Liver (tissue), 9 donors: ENCODE data around the gene TMEM139. TPM values are rescaled to one million over a fixed set of nuclear protein-coding genes. Genes with fewer than 3 reads are reported as not detected.

Experiments
- DNase-seq: peaks from one replicate; pipeline ENCODE4 v3.0.0-alpha.2; 2017; ENCODE audit warnings: low spot score
- H3K27ac ChIP-seq, 2 donors: one replicate each; pipeline ENCODE4 v1.7.0; 2013; ENCODE audit warnings: inconsistent platforms in 2 of 2, low read length in 2 of 2, control low read depth in 1 of 2, low read depth in 1 of 2, mild to moderate bottlenecking in 1 of 2
- H3K27me3 ChIP-seq, 4 donors: one replicate each; pipeline versions ENCODE4 v1.6.1 to v1.7.0; 2013; ENCODE audit warnings: low read length in 3 of 4, inconsistent platforms in 1 of 4, mild to moderate bottlenecking in 1 of 4, moderate library complexity in 1 of 4; ENCODE audit not compliant: control insufficient read depth in 4 of 4, insufficient read depth in 4 of 4
- H3K36me3 ChIP-seq, 4 donors: one replicate each; pipeline versions ENCODE4 v1.6.1 to v1.7.0; 2013; ENCODE audit warnings: low read length in 3 of 4, mild to moderate bottlenecking in 3 of 4, low read depth in 1 of 4, moderate library complexity in 1 of 4; ENCODE audit not compliant: control insufficient read depth in 4 of 4, insufficient read depth in 3 of 4
- H3K4me1 ChIP-seq, 4 donors: one replicate each; pipeline versions ENCODE4 v1.6.1 to v1.7.0; 2013; ENCODE audit warnings: low read length in 3 of 4, mild to moderate bottlenecking in 3 of 4, moderate library complexity in 1 of 4; ENCODE audit not compliant: control insufficient read depth in 4 of 4, insufficient read depth in 4 of 4
- H3K4me3 ChIP-seq, 3 donors: one replicate each; pipeline versions ENCODE4 v1.6.1 to v1.7.0; 2013; ENCODE audit warnings: low read length in 3 of 3, control low read depth in 1 of 3, low read depth in 1 of 3, mild to moderate bottlenecking in 1 of 3
- H3K9ac ChIP-seq, 2 donors: one replicate each; pipeline ENCODE4 v1.7.0; 2013; ENCODE audit warnings: low read length in 2 of 2, mild to moderate bottlenecking in 2 of 2, moderate library complexity in 2 of 2, control low read depth in 1 of 2, low read depth in 1 of 2
- H3K9me3 ChIP-seq, 4 donors: one replicate each; pipeline versions ENCODE4 v1.6.1 to v1.7.0; 2013; ENCODE audit warnings: low read length in 3 of 4; ENCODE audit not compliant: control insufficient read depth in 4 of 4
- EGR1 ChIP-seq, 2 donors: IDR thresholded peaks; 2 replicates each; pipeline ENCODE4 v1.6.1; 2016 to 2018; ENCODE audit warnings: antibody characterized with exemption in 2 of 2, low read depth in 2 of 2
- FOXA1 ChIP-seq: IDR thresholded peaks from 2 replicates; pipeline ENCODE4 v1.6.1; 2016; ENCODE audit warnings: antibody characterized with exemption
- FOXA2 ChIP-seq: IDR thresholded peaks from 2 replicates; pipeline ENCODE4 v1.6.1; 2016; ENCODE audit warnings: antibody characterized with exemption
- GABPA ChIP-seq, 2 donors: IDR thresholded peaks in 1 of 2; conservative IDR thresholded peaks in 1 of 2; 2 replicates each; pipeline ENCODE4 v1.6.1; 2016; ENCODE audit warnings: antibody characterized with exemption in 2 of 2, mild to moderate bottlenecking in 1 of 2, moderate library complexity in 1 of 2
- HNF4A ChIP-seq, 2 donors: conservative IDR thresholded peaks; 2 replicates each; pipeline ENCODE4 v1.6.1; 2016; ENCODE audit warnings: antibody characterized with exemption in 2 of 2, mild to moderate bottlenecking in 2 of 2
- HNF4G ChIP-seq: IDR thresholded peaks from 2 replicates; pipeline ENCODE4 v1.6.1; 2016; ENCODE audit warnings: antibody characterized with exemption
- JUND ChIP-seq, 2 donors: IDR thresholded peaks; 2 replicates each; pipeline ENCODE4 v1.6.1; 2016; ENCODE audit warnings: antibody characterized with exemption in 2 of 2
- NR2F2 ChIP-seq: IDR thresholded peaks from 2 replicates; pipeline ENCODE4 v1.6.1; 2016; ENCODE audit warnings: antibody characterized with exemption
- RAD21 ChIP-seq, 2 donors: IDR thresholded peaks; 2 replicates each; pipeline ENCODE4 v1.6.1; 2016; ENCODE audit warnings: antibody characterized with exemption in 2 of 2, mild to moderate bottlenecking in 2 of 2
- RXRA ChIP-seq, 2 donors: IDR thresholded peaks; 2 replicates each; pipeline ENCODE4 v1.6.1; 2017 to 2018; ENCODE audit warnings: antibody characterized with exemption in 2 of 2, mild to moderate bottlenecking in 1 of 2
- SP1 ChIP-seq: IDR thresholded peaks from 2 replicates; pipeline ENCODE4 v1.6.1; 2018; ENCODE audit warnings: antibody characterized with exemption, mild to moderate bottlenecking
- TAF1 ChIP-seq: conservative IDR thresholded peaks from 2 replicates; pipeline ENCODE4 v1.6.1; 2016; ENCODE audit warnings: antibody characterized with exemption, mild to moderate bottlenecking
- YY1 ChIP-seq: IDR thresholded peaks from 2 replicates; pipeline ENCODE4 v1.6.1; 2016; ENCODE audit warnings: antibody characterized with exemption, mild to moderate bottlenecking
- WGBS: extraction: QIAGEN DNeasy Blood & Tissue Kit; methylation state at CpG from one replicate; pipeline ENCODE4 v1.1.7; 2013; 5-methylcytosine and 5-hydroxymethylcytosine counted together
- polyA plus RNA-seq, 2 donors: library from polyadenylated mRNA; stranded (reverse) in 1 of 2; unstranded in 1 of 2; fragments of 200-250 nt in 1 of 2; fragments of >200 nt in 1 of 2; fragmentation: Nextera tagmentation in 1 of 2; extraction: Ambion mirVana in 1 of 2; gene quantifications; one replicate each; pipeline versions ENCODE4 v1.2.1 to v1.2.3, GENCODE V29; 2013 to 2015
- total RNA-seq, 2 donors: library from RNA; depleted of rRNA; stranded (reverse); fragments of >200 nt; gene quantifications; one replicate each; pipeline ENCODE4 v1.2.3, GENCODE V29; 2014
- TF ChIP-seq, protein P1 (sequence below): IDR thresholded peaks from 2 replicates; pipeline ENCODE4 v1.6.1; 2016; ENCODE audit warnings: antibody characterized with exemption
- TF ChIP-seq, protein P2 (sequence below): IDR thresholded peaks from 2 replicates; pipeline ENCODE4 v1.6.1; 2016; ENCODE audit warnings: antibody characterized with exemption
- TF ChIP-seq, protein P3 (sequence below): IDR thresholded peaks from 2 replicates; pipeline ENCODE4 v1.6.1; 2016; ENCODE audit warnings: antibody characterized with exemption, mild to moderate bottlenecking
- TF ChIP-seq, protein P4 (sequence below): fragments of 150-350 bp; IDR thresholded peaks from 2 replicates; pipeline ENCODE4 v1.5.1; 2017; ENCODE audit warnings: improper control_type of control experiment, low read depth, low read length; ENCODE audit not compliant: missing input control
- donor health status: healthy.
- donor health status: healthy.
- donor health status: healthy.
- donor health status: healthy.
- donor health status: healthy.

Gene TMEM139
- total and polyA plus RNA-seq, 4 donors, result 3.0 to 8.6 (median 5.5) TPM

DNA sequence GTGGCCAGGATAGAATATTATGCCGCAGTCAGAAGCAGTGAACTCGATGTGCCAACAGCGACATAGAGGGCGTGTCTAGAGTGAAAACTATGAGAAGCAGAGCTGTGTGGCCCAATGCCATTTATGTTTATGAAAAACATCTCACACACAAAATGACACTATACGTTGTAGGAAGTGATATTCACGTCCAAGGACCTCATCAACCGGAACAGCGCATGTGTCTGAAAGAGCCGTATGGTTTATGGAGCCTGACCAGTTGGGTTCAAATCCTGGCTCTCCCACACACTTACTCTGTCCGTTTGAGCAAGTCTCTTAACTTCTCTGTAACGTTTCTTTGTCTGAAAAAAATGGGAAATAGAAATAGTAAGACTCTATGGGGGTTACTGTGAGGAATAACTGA is 42.5 kb upstream of the TMEM139 start:
- Histone ChIP-seq H3K4me3 (no peak overlapping the region), H3K27me3 (no peaks in the 10 kb centered on the region), H3K4me1 (peaks cover 5 to 19% (median 11%) of the 10 kb centered on the region in 4 donors), H3K27ac (no peak overlapping the region), H3K9me3 (peaks cover 0 to 2% (median 0%) of the 10 kb centered on the region in 4 donors), H3K36me3 (no peaks in the 10 kb centered on the region), H3K9ac (no peak overlapping the region)
- 92% methylated on average over 11 of the region's 11 CpGs for WGBS
- no peak for DNase-seq
- TF ChIP-seq EGR1 (IDR thresholded peaks at IDR 0.05; ENCODE audit: low read depth in 2 of 2) (no peak), NR2F2 (no peak), HNF4G (no peak), RAD21 (IDR thresholded peaks at IDR 0.05) (no peak)
- TF ChIP-seq, protein P1, sequence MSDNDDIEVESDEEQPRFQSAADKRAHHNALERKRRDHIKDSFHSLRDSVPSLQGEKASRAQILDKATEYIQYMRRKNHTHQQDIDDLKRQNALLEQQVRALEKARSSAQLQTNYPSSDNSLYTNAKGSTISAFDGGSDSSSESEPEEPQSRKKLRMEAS, result no peak
- TF ChIP-seq, protein P2, sequence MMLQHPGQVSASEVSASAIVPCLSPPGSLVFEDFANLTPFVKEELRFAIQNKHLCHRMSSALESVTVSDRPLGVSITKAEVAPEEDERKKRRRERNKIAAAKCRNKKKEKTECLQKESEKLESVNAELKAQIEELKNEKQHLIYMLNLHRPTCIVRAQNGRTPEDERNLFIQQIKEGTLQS, result no peak
- TF ChIP-seq, protein P3, sequence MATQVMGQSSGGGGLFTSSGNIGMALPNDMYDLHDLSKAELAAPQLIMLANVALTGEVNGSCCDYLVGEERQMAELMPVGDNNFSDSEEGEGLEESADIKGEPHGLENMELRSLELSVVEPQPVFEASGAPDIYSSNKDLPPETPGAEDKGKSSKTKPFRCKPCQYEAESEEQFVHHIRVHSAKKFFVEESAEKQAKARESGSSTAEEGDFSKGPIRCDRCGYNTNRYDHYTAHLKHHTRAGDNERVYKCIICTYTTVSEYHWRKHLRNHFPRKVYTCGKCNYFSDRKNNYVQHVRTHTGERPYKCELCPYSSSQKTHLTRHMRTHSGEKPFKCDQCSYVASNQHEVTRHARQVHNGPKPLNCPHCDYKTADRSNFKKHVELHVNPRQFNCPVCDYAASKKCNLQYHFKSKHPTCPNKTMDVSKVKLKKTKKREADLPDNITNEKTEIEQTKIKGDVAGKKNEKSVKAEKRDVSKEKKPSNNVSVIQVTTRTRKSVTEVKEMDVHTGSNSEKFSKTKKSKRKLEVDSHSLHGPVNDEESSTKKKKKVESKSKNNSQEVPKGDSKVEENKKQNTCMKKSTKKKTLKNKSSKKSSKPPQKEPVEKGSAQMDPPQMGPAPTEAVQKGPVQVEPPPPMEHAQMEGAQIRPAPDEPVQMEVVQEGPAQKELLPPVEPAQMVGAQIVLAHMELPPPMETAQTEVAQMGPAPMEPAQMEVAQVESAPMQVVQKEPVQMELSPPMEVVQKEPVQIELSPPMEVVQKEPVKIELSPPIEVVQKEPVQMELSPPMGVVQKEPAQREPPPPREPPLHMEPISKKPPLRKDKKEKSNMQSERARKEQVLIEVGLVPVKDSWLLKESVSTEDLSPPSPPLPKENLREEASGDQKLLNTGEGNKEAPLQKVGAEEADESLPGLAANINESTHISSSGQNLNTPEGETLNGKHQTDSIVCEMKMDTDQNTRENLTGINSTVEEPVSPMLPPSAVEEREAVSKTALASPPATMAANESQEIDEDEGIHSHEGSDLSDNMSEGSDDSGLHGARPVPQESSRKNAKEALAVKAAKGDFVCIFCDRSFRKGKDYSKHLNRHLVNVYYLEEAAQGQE, result no peak

DNA sequence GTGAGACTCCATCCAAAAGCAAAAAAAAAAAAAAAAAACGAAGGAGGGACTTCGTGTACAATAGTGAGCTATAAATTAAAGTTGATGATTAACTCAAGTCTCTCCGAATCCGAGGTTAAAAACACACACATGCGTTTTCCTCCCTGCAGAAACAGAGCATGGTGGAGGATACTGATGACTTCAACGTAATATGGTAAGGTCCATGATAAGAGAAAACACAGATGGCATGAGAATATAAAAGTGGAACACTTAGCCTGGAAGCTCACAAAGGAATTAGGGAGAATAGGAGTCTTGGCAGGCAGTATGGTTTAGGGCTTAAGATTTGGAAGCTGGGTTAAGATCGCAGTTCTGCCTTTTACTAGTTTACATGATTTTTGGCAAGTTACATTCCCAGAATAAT is 41.6 kb upstream of the TMEM139 start:
- 80% methylated on average over 7 of the region's 7 CpGs for WGBS
- H3K36me3 ChIP-seq, result no peaks in the 10 kb centered on the region
- no peak overlapping the region for H3K9ac ChIP-seq
- H3K9me3 ChIP-seq, result no peaks in the 10 kb centered on the region
- H3K27me3 ChIP-seq, result no peaks in the 10 kb centered on the region
- TF ChIP-seq HNF4A (conservative IDR thresholded peaks at IDR 0.05), result no peak
- TF ChIP-seq, protein P1, result no peak
- no peak for TF ChIP-seq YY1
- no peak for TF ChIP-seq RXRA (IDR thresholded peaks at IDR 0.05)
- no peak for TF ChIP-seq HNF4G
- TF ChIP-seq SP1, result no peak
- no peak for TF ChIP-seq RAD21 (IDR thresholded peaks at IDR 0.05)
- TF ChIP-seq, protein P3, result no peak
- TF ChIP-seq JUND (IDR thresholded peaks at IDR 0.05), result no peak
- TF ChIP-seq, protein P4, sequence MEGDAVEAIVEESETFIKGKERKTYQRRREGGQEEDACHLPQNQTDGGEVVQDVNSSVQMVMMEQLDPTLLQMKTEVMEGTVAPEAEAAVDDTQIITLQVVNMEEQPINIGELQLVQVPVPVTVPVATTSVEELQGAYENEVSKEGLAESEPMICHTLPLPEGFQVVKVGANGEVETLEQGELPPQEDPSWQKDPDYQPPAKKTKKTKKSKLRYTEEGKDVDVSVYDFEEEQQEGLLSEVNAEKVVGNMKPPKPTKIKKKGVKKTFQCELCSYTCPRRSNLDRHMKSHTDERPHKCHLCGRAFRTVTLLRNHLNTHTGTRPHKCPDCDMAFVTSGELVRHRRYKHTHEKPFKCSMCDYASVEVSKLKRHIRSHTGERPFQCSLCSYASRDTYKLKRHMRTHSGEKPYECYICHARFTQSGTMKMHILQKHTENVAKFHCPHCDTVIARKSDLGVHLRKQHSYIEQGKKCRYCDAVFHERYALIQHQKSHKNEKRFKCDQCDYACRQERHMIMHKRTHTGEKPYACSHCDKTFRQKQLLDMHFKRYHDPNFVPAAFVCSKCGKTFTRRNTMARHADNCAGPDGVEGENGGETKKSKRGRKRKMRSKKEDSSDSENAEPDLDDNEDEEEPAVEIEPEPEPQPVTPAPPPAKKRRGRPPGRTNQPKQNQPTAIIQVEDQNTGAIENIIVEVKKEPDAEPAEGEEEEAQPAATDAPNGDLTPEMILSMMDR, result no peak
- TF ChIP-seq EGR1 (IDR thresholded peaks at IDR 0.05; ENCODE audit: low read depth in 2 of 2), result no peak
- no peak for TF ChIP-seq TAF1
- TF ChIP-seq, protein P2, result no peak
- no peak for TF ChIP-seq FOXA2
- TF ChIP-seq GABPA (IDR thresholded peaks at IDR 0.05 in 1 of 2, conservative IDR thresholded peaks at IDR 0.05 in 1 of 2), result no peak
- TF ChIP-seq NR2F2, result no peak
- no peak for TF ChIP-seq FOXA1
- DNase-seq, result no peak
- no peak overlapping the region for H3K4me3 ChIP-seq
- H3K27ac ChIP-seq, result no peak overlapping the region
- H3K4me1 ChIP-seq, result peaks cover 5 to 24% (median 15%) of the 10 kb centered on the region in 4 donors
